ENCODE data around the gene GZF1. TPM values are rescaled to one million over a fixed set of nuclear protein-coding genes. Genes with fewer than 3 reads are reported as not detected.

The GZF1 gene
- 10.8 TPM for total RNA-seq
- 10 to 100 TPM in 4 of 8 donors, 1 to 10 TPM in 4; 7.1 to 13.9 (median 9.8) TPM for polyA plus RNA-seq (ENCODE audit: insufficient read depth in 1 of 8, insufficient read length in 8 of 8, low replicate concordance in 1 of 8)
- long read RNA-seq, donor 1: 0 reads
- long read RNA-seq, donor 2: 0 reads
- long read RNA-seq, donor 3, full-length matches to known transcripts: 1 of 1 reads
- long read RNA-seq, donor 3, partial matches to known transcripts: 0 of 1 reads
- long read RNA-seq, donor 3, other reads (novel, unspliced or antisense): 0 of 1 reads
- long read RNA-seq, donor 4: 0 reads
- long read RNA-seq, donor 5, full-length matches to known transcripts: 1 of 9 reads
- long read RNA-seq, donor 5, partial matches to known transcripts: 8 of 9 reads
- long read RNA-seq, donor 5, other reads (novel, unspliced or antisense): 0 of 9 reads
- long read RNA-seq, donor 6, full-length matches to known transcripts: 2 of 2 reads
- long read RNA-seq, donor 6, partial matches to known transcripts: 0 of 2 reads
- long read RNA-seq, donor 6, other reads (novel, unspliced or antisense): 0 of 2 reads
- long read RNA-seq, donor 7, full-length matches to known transcripts: 2 of 2 reads
- long read RNA-seq, donor 7, partial matches to known transcripts: 0 of 2 reads
- long read RNA-seq, donor 7, other reads (novel, unspliced or antisense): 0 of 2 reads
- long read RNA-seq, donor 8, full-length matches to known transcripts: 1 of 1 reads
- long read RNA-seq, donor 8, partial matches to known transcripts: 0 of 1 reads
- long read RNA-seq, donor 8, other reads (novel, unspliced or antisense): 0 of 1 reads
- long read RNA-seq, donor 9, full-length matches to known transcripts: 1 of 1 reads
- long read RNA-seq, donor 9, partial matches to known transcripts: 0 of 1 reads
- long read RNA-seq, donor 9, other reads (novel, unspliced or antisense): 0 of 1 reads
- long read RNA-seq, donor 10: 0 reads
- long read RNA-seq, donor 11, full-length matches to known transcripts: 1 of 1 reads
- long read RNA-seq, donor 11, partial matches to known transcripts: 0 of 1 reads
- long read RNA-seq, donor 11, other reads (novel, unspliced or antisense): 0 of 1 reads

- H3K9me3 ChIP-seq (replicated peaks; ENCODE audit: control insufficient read depth, low read depth, low read length): no peaks in the 10 kb centered on the region
- no peaks in the 10 kb centered on the region for H3K27me3 ChIP-seq (ENCODE audit: control insufficient read depth, insufficient read depth, low read length)
- DNase-seq: peak; percentile 99
- H3K4me3 ChIP-seq (ENCODE audit: low read length): peak within 1 kb of the TSS; percentile 93
- H3K36me3 ChIP-seq (ENCODE audit: control insufficient read depth, insufficient read depth, low read length): peaks cover 16% of the 10 kb centered on the region
- under 1% methylated on average over 114 of the region's 114 CpGs for WGBS (ENCODE audit: insufficient coverage)
- peaks cover 29% of the 10 kb centered on the region for H3K4me1 ChIP-seq (ENCODE audit: control insufficient read depth, insufficient read depth, low read length)
- H3K27ac ChIP-seq (ENCODE audit: low read length): peak within 1 kb of the TSS; percentile 98
Measured at GRCh38 chr20:23361476-23362391, at the start of gene GZF1. TSS of gene GZF1 (plus strand) at chr20:23362182. CDS start at chr20:23364384, 2,202 bp downstream.

GRCh38 chr20:23313271-23313670 lies 48.7 kb upstream of the GZF1 start:
- Histone ChIP-seq H3K27ac (ENCODE audit: low read length) (no peak overlapping the region), H3K27me3 (ENCODE audit: control insufficient read depth, insufficient read depth, low read length) (no peaks in the 10 kb centered on the region), H3K36me3 (ENCODE audit: control insufficient read depth, insufficient read depth, low read length) (no peaks in the 10 kb centered on the region), H3K4me1 (ENCODE audit: control insufficient read depth, insufficient read depth, low read length) (peaks cover 4% of the 10 kb centered on the region), H3K4me3 (ENCODE audit: low read length) (no peak overlapping the region), H3K9me3 (replicated peaks; ENCODE audit: control insufficient read depth, low read depth, low read length) (no peaks in the 10 kb centered on the region)
- peak; percentile 86 for DNase-seq
- WGBS (ENCODE audit: insufficient coverage): no CpG with 5 or more reads among the region's 1 CpG

- no peaks in the 10 kb centered on the region for H3K36me3 ChIP-seq (ENCODE audit: control insufficient read depth, insufficient read depth, low read length)
- no peak for DNase-seq
- peaks cover 4% of the 10 kb centered on the region for H3K4me1 ChIP-seq (ENCODE audit: control insufficient read depth, insufficient read depth, low read length)
- no peak overlapping the region for H3K4me3 ChIP-seq (ENCODE audit: low read length)
- WGBS (ENCODE audit: insufficient coverage): 83% methylated on average over 2 of the region's 5 CpGs
- H3K27ac ChIP-seq (ENCODE audit: low read length): no peak overlapping the region
- no peaks in the 10 kb centered on the region for H3K27me3 ChIP-seq (ENCODE audit: control insufficient read depth, insufficient read depth, low read length)
- no peaks in the 10 kb centered on the region for H3K9me3 ChIP-seq (replicated peaks; ENCODE audit: control insufficient read depth, low read depth, low read length)
Measured at GRCh38 chr20:23314699-23315098, 47.3 kb upstream of the GZF1 start.

- no peaks in the 10 kb centered on the region for H3K9me3 ChIP-seq (replicated peaks; ENCODE audit: control insufficient read depth, low read depth, low read length)
- WGBS (ENCODE audit: insufficient coverage): 47% methylated on average over 8 of the region's 9 CpGs
- H3K36me3 ChIP-seq (ENCODE audit: control insufficient read depth, insufficient read depth, low read length): no peaks in the 10 kb centered on the region
- no peak overlapping the region for H3K27ac ChIP-seq (ENCODE audit: low read length)
- H3K4me3 ChIP-seq (ENCODE audit: low read length): no peak overlapping the region
- DNase-seq: no peak
- no peaks in the 10 kb centered on the region for H3K27me3 ChIP-seq (ENCODE audit: control insufficient read depth, insufficient read depth, low read length)
- peaks cover 4% of the 10 kb centered on the region for H3K4me1 ChIP-seq (ENCODE audit: control insufficient read depth, insufficient read depth, low read length)
Measured at GRCh38 chr20:23315099-23315498, 46.9 kb upstream of the GZF1 start.

GRCh38 chr20:23316626-23317025 lies 45.4 kb upstream of the GZF1 start:
- Histone ChIP-seq H3K27me3 (ENCODE audit: control insufficient read depth, insufficient read depth, low read length) (no peaks in the 10 kb centered on the region), H3K27ac (ENCODE audit: low read length) (no peak overlapping the region), H3K9me3 (replicated peaks; ENCODE audit: control insufficient read depth, low read depth, low read length) (peaks cover 5% of the 10 kb centered on the region), H3K36me3 (ENCODE audit: control insufficient read depth, insufficient read depth, low read length) (no peaks in the 10 kb centered on the region), H3K4me3 (ENCODE audit: low read length) (no peak overlapping the region), H3K4me1 (ENCODE audit: control insufficient read depth, insufficient read depth, low read length) (peaks cover 4% of the 10 kb centered on the region)
- no peak for DNase-seq
- WGBS (ENCODE audit: insufficient coverage): 94% methylated on average over 2 of the region's 3 CpGs

- H3K4me1 ChIP-seq (ENCODE audit: control insufficient read depth, insufficient read depth, low read length): peaks cover 4% of the 10 kb centered on the region
- no peak overlapping the region for H3K27ac ChIP-seq (ENCODE audit: low read length)
- no peaks in the 10 kb centered on the region for H3K36me3 ChIP-seq (ENCODE audit: control insufficient read depth, insufficient read depth, low read length)
- peak; percentile 29 for DNase-seq
- H3K9me3 ChIP-seq (replicated peaks; ENCODE audit: control insufficient read depth, low read depth, low read length): peaks cover 5% of the 10 kb centered on the region
- 90% methylated on average over 4 of the region's 5 CpGs for WGBS (ENCODE audit: insufficient coverage)
- H3K27me3 ChIP-seq (ENCODE audit: control insufficient read depth, insufficient read depth, low read length): no peaks in the 10 kb centered on the region
- no peak overlapping the region for H3K4me3 ChIP-seq (ENCODE audit: low read length)
Measured at GRCh38 chr20:23317081-23317480, 44.9 kb upstream of the GZF1 start.

GRCh38 chr20:23318347-23318746 lies 43.6 kb upstream of the GZF1 start:
- Histone ChIP-seq H3K36me3 (ENCODE audit: control insufficient read depth, insufficient read depth, low read length) (no peaks in the 10 kb centered on the region), H3K27me3 (ENCODE audit: control insufficient read depth, insufficient read depth, low read length) (no peaks in the 10 kb centered on the region), H3K4me1 (ENCODE audit: control insufficient read depth, insufficient read depth, low read length) (peaks cover 4% of the 10 kb centered on the region), H3K27ac (ENCODE audit: low read length) (no peak overlapping the region), H3K9me3 (replicated peaks; ENCODE audit: control insufficient read depth, low read depth, low read length) (peaks cover 5% of the 10 kb centered on the region), H3K4me3 (ENCODE audit: low read length) (no peak overlapping the region)
- no peak for DNase-seq
- 27% methylated on average over 2 of the region's 5 CpGs for WGBS (ENCODE audit: insufficient coverage)

GRCh38 chr20:23320317-23320716 lies 41.7 kb upstream of the GZF1 start:
- H3K27me3 ChIP-seq (ENCODE audit: control insufficient read depth, insufficient read depth, low read length): no peaks in the 10 kb centered on the region
- H3K27ac ChIP-seq (ENCODE audit: low read length): no peak overlapping the region
- no peak for DNase-seq
- no peak overlapping the region for H3K4me3 ChIP-seq (ENCODE audit: low read length)
- no peaks in the 10 kb centered on the region for H3K36me3 ChIP-seq (ENCODE audit: control insufficient read depth, insufficient read depth, low read length)
- peaks cover under 1% of the 10 kb centered on the region for H3K4me1 ChIP-seq (ENCODE audit: control insufficient read depth, insufficient read depth, low read length)
- 60% methylated on average over 4 of the region's 8 CpGs for WGBS (ENCODE audit: insufficient coverage)
- H3K9me3 ChIP-seq (replicated peaks; ENCODE audit: control insufficient read depth, low read depth, low read length): peaks cover 5% of the 10 kb centered on the region

GRCh38 chr20:23325107-23325506 lies 36.9 kb upstream of the GZF1 start:
- no peak overlapping the region for H3K27ac ChIP-seq (ENCODE audit: low read length)
- H3K36me3 ChIP-seq (ENCODE audit: control insufficient read depth, insufficient read depth, low read length): no peaks in the 10 kb centered on the region
- H3K4me3 ChIP-seq (ENCODE audit: low read length): no peak overlapping the region
- 43% methylated on average over 1 of the region's 3 CpGs for WGBS (ENCODE audit: insufficient coverage)
- no peaks in the 10 kb centered on the region for H3K27me3 ChIP-seq (ENCODE audit: control insufficient read depth, insufficient read depth, low read length)
- peaks cover 5% of the 10 kb centered on the region for H3K9me3 ChIP-seq (replicated peaks; ENCODE audit: control insufficient read depth, low read depth, low read length)
- DNase-seq: no peak
- H3K4me1 ChIP-seq (ENCODE audit: control insufficient read depth, insufficient read depth, low read length): no peaks in the 10 kb centered on the region
